Gastrocnemius medialis (tissue), 4 donors: ENCODE measurements around the gene RRAGC. TPM values are rescaled to one million over a fixed set of nuclear protein-coding genes. Genes with fewer than 3 reads are reported as not detected.

Source experiments
- ATAC-seq, 2 donors: fragments of 150-250 bp; one replicate each; pipeline ENCODE4 v1.9.1; 2016
- DNase-seq, 2 donors: peaks; one replicate each; pipeline ENCODE4 v3.0.0-alpha.2; 2019
- H3K27ac ChIP-seq, 4 donors: fragments of 200-600 bp; sonication (generic); 1 replicate in 1 of 4; 2 replicates in 3 of 4; pipeline ENCODE4 v1.5.1; 2016 to 2018; ENCODE audit warnings: mild to moderate bottlenecking in 2 of 4, moderate library complexity in 1 of 4
- H3K27me3 ChIP-seq, 3 donors: fragments of 200-600 bp; sonication (generic) in 2 of 3; 1 replicate in 1 of 3; 2 replicates in 2 of 3; pipeline versions ENCODE4 v1.5.1 to v1.6.0; 2016 to 2019; ENCODE audit warnings: mild to moderate bottlenecking in 1 of 3, moderate library complexity in 1 of 3
- H3K36me3 ChIP-seq, 2 donors: fragments of 200-600 bp; sonication (generic) in 1 of 2; one replicate each; pipeline ENCODE4 v1.5.1; 2017 to 2018
- H3K4me1 ChIP-seq, 2 donors: fragments of 200-600 bp; sonication (generic) in 1 of 2; one replicate each; pipeline ENCODE4 v1.5.1; 2016 to 2017; ENCODE audit warnings: mild to moderate bottlenecking in 2 of 2
- H3K4me3 ChIP-seq, 4 donors: fragments of 200-600 bp; sonication (generic) in 3 of 4; 1 replicate in 1 of 4; 2 replicates in 3 of 4; pipeline ENCODE4 v1.5.1; 2016 to 2019; ENCODE audit warnings: mild to moderate bottlenecking in 2 of 4
- H3K9me3 ChIP-seq, 3 donors: fragments of 200-600 bp; sonication (generic) in 2 of 3; 1 replicate in 1 of 3; 2 replicates in 2 of 3; pipeline ENCODE4 v1.5.1; 2016 to 2019
- CTCF ChIP-seq, 5 experiments: fragments of 450-650 bp in 3 of 5; fragments of 200-600 bp in 2 of 5; sonication (generic) in 2 of 5; IDR thresholded peaks in 4 of 5; conservative IDR thresholded peaks in 1 of 5; 1 replicate in 4 of 5; 2 replicates in 1 of 5; pipeline ENCODE4 v1.5.1; 2016 to 2019; ENCODE audit warnings: antibody characterized with exemption in 5 of 5, mild to moderate bottlenecking in 3 of 5, moderate library complexity in 3 of 5
- POLR2A ChIP-seq, 2 donors: fragments of 450-650 bp; IDR thresholded peaks; one replicate each; pipeline ENCODE4 v1.6.1; 2017; ENCODE audit warnings: antibody characterized with exemption in 2 of 2, mild to moderate bottlenecking in 2 of 2, moderate library complexity in 2 of 2
- in situ Hi-C, 4 donors: fragments of 200-750 bp; cut with MboI; loops; one replicate each; pipeline versions ENCODE4 v1.15.0 to v1.8.0; 2017; ENCODE audit warnings: low sequenced_read_pairs in 4 of 4
- intact Hi-C: fragments of 100-400 bp; cut with DNase I; formaldehyde crosslinking; loops from one replicate; pipeline ENCODE4 v1.15.1; 2023; ENCODE audit warnings: low total_unique reads
- total RNA-seq, 4 donors: library from RNA; depleted of rRNA; stranded (reverse); fragments of >200 nt; gene quantifications; one replicate each; pipeline versions ENCODE4 v1.1.0 to v1.2.3, GENCODE V29; 2016

The RRAGC gene
- total RNA-seq, 4 donors from 2014 or later: 8.0 to 15.5 (median 11.2) TPM

DNA sequence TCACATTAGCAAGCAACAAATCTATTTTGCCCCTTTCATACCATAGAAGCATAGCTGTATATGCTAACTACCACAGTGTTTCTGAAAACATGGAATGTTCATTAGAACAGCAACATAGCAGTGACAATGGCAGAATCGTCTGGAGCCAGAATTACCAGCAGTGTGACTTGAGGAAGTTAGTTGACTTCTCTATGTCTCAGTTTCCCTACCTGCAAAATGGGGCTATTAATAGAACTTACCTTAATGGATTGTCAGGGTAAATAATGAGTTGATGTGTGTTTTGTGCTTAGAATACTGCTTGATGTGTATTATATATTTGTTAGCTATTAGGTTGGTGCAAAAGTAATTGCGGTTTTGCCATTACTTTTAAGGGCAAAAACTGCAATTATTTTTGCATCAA, 36.6 kb upstream of the RRAGC start:
- no peaks in the 10 kb centered on the region for H3K9me3 ChIP-seq
- H3K4me1 ChIP-seq: no peaks in the 10 kb centered on the region
- H3K4me3 ChIP-seq: no peak overlapping the region
- TF ChIP-seq POLR2A (IDR thresholded peaks at IDR 0.05): no peak
- TF ChIP-seq CTCF (IDR thresholded peaks at IDR 0.05 in 4 of 5, conservative IDR thresholded peaks at IDR 0.05 in 1 of 5): no peak
- no peak overlapping the region for H3K27ac ChIP-seq
- intact Hi-C loops (no loop called here), in situ Hi-C loops (no loop called here)
- no peaks in the 10 kb centered on the region for H3K36me3 ChIP-seq
- DNase-seq (no peak), ATAC-seq (no peak)
- no peaks in the 10 kb centered on the region for H3K27me3 ChIP-seq

DNA sequence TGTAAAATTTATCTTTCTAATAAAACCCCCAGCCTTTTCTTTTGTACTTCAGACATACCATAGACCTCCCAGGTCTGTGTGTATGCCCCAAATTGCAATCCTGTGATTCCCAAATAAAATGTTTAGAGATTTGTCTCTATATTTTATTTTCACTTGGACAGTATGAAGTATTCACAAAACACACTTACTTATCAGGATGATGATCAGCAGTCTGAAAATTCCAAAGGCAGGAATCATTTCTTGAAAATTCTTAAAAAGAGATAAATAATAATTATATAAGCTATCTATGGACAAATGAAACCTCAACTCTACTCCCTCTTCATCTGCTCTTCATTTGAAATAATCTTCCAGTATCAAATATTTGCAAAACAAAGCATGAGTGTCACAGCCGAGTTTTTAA, 33.4 kb upstream of the RRAGC start:
- H3K36me3 ChIP-seq: no peaks in the 10 kb centered on the region
- in situ Hi-C loops (no loop called here), intact Hi-C loops (no loop called here)
- ATAC-seq (no peak), DNase-seq (no peak)
- no peaks in the 10 kb centered on the region for H3K27me3 ChIP-seq
- no peaks in the 10 kb centered on the region for H3K9me3 ChIP-seq
- no peak for TF ChIP-seq POLR2A (IDR thresholded peaks at IDR 0.05)
- no peak for TF ChIP-seq CTCF (IDR thresholded peaks at IDR 0.05 in 4 of 5, conservative IDR thresholded peaks at IDR 0.05 in 1 of 5)
- H3K4me3 ChIP-seq: no peak overlapping the region
- H3K27ac ChIP-seq: no peak overlapping the region
- no peaks in the 10 kb centered on the region for H3K4me1 ChIP-seq

DNA sequence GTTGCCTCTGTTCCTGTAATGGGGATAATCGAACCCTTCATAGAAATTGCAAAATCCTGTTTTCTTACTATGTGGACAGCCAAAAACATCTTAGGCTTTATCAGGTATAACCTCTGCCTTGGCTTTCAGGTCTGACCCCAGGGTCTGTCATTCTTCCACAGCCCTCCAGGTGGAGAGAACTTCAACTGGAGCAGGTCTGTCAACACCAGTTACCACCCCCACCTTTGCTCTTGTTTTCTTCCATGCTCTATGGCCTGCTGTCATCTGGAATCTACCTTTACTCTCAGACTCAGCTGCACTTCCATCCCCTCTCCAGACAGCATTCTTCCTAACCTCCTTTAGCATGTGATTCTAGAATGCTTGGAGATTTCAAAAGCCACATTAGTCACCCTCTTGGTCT, 32.2 kb upstream of the RRAGC start:
- Histone ChIP-seq H3K4me1 (no peaks in the 10 kb centered on the region), H3K27me3 (no peaks in the 10 kb centered on the region), H3K9me3 (no peaks in the 10 kb centered on the region), H3K27ac (no peak overlapping the region), H3K36me3 (no peaks in the 10 kb centered on the region), H3K4me3 (no peak overlapping the region)
- intact Hi-C loops (no loop called here), in situ Hi-C loops (no loop called here)
- ATAC-seq (no peak), DNase-seq (no peak)
- TF ChIP-seq CTCF (IDR thresholded peaks at IDR 0.05 in 4 of 5, conservative IDR thresholded peaks at IDR 0.05 in 1 of 5): no peak
- TF ChIP-seq POLR2A (IDR thresholded peaks at IDR 0.05): no peak

GRCh38 chr1:38889589-38889988, 30.0 kb upstream of the RRAGC start:
- Histone ChIP-seq H3K27me3 (no peaks in the 10 kb centered on the region), H3K4me3 (no peak overlapping the region), H3K4me1 (no peaks in the 10 kb centered on the region), H3K27ac (no peak overlapping the region), H3K36me3 (no peaks in the 10 kb centered on the region), H3K9me3 (no peaks in the 10 kb centered on the region)
- TF ChIP-seq CTCF (IDR thresholded peaks at IDR 0.05 in 4 of 5, conservative IDR thresholded peaks at IDR 0.05 in 1 of 5): no peak
- no peak for TF ChIP-seq POLR2A (IDR thresholded peaks at IDR 0.05)
- ATAC-seq (no peak), DNase-seq (no peak)
- in situ Hi-C loops: no loop called here
- intact Hi-C loops: no loop called here
